Measurements from ENCODE around the gene TIMP2. TPM values are rescaled to one million over a fixed set of nuclear protein-coding genes. Genes with fewer than 3 reads are reported as not detected.

The TIMP2 gene
- total RNA-seq, 1 experiment from 2014 or later: 114 TPM

DNA sequence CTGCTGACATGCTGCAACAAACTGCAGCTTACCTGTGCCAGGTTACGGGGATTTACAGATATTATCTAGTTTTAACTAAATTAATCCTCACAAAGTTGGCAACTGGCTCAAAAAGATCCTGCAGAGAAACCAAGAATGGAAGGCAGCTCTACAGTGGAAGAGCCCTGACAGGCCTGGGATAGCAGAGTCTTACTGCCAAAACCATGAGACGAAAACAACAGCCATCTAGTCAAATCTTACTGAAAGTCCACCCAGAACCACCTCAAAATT lies 92.7 kb downstream of the TIMP2 start:
- Histone ChIP-seq H3K4me1 (replicated peaks; ENCODE audit: insufficient read depth) (no peaks in the 10 kb centered on the region), H3F3A (ENCODE audit: insufficient read depth, low read depth) (no peaks in the 10 kb centered on the region; the same call in 1 of the 2 replicates), H3K9me3 (ENCODE audit: insufficient read depth, low read depth) (no peaks in the 10 kb centered on the region), H4K20me1 (ENCODE audit: insufficient read depth) (peaks cover 5% of the 10 kb centered on the region; the same call in 1 of the 2 replicates), H3K4me3 (no peak overlapping the region), H2AFZ (no peak overlapping the region), H3K9me2 (ENCODE audit: insufficient read depth) (no peaks in the 10 kb centered on the region), H3K27me3 (ENCODE audit: insufficient read depth, low read depth) (no peaks in the 10 kb centered on the region), H3K79me2 (ENCODE audit: low read depth) (peaks cover 14% of the 10 kb centered on the region), H3K4me2 (no peak overlapping the region), H3K27ac (no peak overlapping the region), H3K36me3 (ENCODE audit: low read depth) (0 out of 2 replicates have a peak, but pooled peaks cover 8% of the 10 kb centered on the region)
- ChIA-PET POLR2A (ENCODE audit: unreplicated experiment) (no interaction called here), CTCF (interaction anchor here (0.5 kb wide), 1 partner anchor 146 kb away, joined by 3 read pairs; no protein-coding TSS in a partner anchor)
- no TSS peak for BruUV-seq (replicated peaks)
- DNase-seq: no peak
- TF ChIP-seq, protein P1, sequence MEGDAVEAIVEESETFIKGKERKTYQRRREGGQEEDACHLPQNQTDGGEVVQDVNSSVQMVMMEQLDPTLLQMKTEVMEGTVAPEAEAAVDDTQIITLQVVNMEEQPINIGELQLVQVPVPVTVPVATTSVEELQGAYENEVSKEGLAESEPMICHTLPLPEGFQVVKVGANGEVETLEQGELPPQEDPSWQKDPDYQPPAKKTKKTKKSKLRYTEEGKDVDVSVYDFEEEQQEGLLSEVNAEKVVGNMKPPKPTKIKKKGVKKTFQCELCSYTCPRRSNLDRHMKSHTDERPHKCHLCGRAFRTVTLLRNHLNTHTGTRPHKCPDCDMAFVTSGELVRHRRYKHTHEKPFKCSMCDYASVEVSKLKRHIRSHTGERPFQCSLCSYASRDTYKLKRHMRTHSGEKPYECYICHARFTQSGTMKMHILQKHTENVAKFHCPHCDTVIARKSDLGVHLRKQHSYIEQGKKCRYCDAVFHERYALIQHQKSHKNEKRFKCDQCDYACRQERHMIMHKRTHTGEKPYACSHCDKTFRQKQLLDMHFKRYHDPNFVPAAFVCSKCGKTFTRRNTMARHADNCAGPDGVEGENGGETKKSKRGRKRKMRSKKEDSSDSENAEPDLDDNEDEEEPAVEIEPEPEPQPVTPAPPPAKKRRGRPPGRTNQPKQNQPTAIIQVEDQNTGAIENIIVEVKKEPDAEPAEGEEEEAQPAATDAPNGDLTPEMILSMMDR (conservative IDR thresholded peaks at IDR 0.05): no peak
- TF ChIP-seq EZH2 (IDR thresholded peaks at IDR 0.05; ENCODE audit: low read depth): no peak
- intact Hi-C loops (cut with micrococcal nuclease; ENCODE audit: unreplicated experiment): no loop called here

DNA sequence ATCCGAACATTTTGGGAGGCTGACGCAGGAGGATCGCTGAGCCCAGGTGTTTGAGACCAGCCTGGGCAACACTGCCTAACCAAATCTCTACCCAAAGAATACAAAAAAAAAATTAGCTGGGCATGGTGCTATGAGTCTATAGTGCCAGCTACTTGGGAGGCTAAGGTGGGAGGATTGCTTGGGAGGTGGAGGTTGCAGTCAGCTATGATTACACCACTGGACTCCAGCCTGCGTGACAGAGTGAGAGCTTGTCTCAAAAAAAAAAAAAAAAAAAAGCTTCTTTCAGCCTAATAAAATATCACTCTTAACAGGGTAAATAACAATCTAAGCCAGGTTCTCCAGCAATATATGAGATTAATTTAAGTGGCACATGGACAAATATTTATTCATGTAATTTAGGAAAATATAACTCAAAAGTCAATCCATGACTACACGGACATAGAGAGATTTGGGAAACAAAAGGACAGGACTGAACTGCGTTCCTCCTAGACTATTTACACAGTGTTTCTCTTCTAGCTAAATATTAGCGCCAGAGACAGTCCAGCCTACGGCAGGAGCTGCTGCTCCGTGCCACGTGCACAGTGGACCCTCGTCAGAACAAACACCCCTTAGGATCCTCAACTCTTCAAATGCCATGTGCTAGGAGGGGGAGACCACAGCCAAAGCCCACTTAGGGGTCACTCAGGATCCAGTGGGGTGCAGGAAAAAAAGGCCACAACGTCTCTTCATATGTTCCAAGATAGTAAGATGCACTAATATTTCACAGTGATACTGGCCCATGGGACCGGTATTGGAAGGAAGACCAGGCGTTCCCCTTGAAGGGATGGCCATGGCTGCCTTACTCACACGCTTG lies 93.3 kb downstream of the TIMP2 start:
- TF ChIP-seq, protein P1 (conservative IDR thresholded peaks at IDR 0.05): no peak
- TF ChIP-seq EZH2 (IDR thresholded peaks at IDR 0.05; ENCODE audit: low read depth): no peak
- 0 out of 2 replicates have a peak, but pooled peaks cover 9% of the 10 kb centered on the region for H3K79me2 ChIP-seq (ENCODE audit: low read depth)
- no peak overlapping the region for H3K4me2 ChIP-seq
- H3F3A ChIP-seq (ENCODE audit: insufficient read depth, low read depth): no peaks in the 10 kb centered on the region; the same call in 1 of the 2 replicates
- H3K27me3 ChIP-seq (ENCODE audit: insufficient read depth, low read depth): no peaks in the 10 kb centered on the region
- intact Hi-C loops (cut with micrococcal nuclease; ENCODE audit: unreplicated experiment): no loop called here
- no peak for DNase-seq
- ChIA-PET CTCF (no interaction called here), POLR2A (ENCODE audit: unreplicated experiment) (no interaction called here)
- H3K9me3 ChIP-seq (ENCODE audit: insufficient read depth, low read depth): no peaks in the 10 kb centered on the region
- H3K9me2 ChIP-seq (ENCODE audit: insufficient read depth): no peaks in the 10 kb centered on the region
- no peak overlapping the region for H3K4me3 ChIP-seq
- H3K4me1 ChIP-seq (replicated peaks; ENCODE audit: insufficient read depth): no peaks in the 10 kb centered on the region
- no peak overlapping the region for H2AFZ ChIP-seq
- peaks cover 5% of the 10 kb centered on the region; the same call in 1 of the 2 replicates for H4K20me1 ChIP-seq (ENCODE audit: insufficient read depth)
- BruUV-seq (replicated peaks): no TSS peak
- no peak overlapping the region for H3K27ac ChIP-seq
- H3K36me3 ChIP-seq (ENCODE audit: low read depth): 0 out of 2 replicates have a peak, but pooled peaks cover 8% of the 10 kb centered on the region

DNA sequence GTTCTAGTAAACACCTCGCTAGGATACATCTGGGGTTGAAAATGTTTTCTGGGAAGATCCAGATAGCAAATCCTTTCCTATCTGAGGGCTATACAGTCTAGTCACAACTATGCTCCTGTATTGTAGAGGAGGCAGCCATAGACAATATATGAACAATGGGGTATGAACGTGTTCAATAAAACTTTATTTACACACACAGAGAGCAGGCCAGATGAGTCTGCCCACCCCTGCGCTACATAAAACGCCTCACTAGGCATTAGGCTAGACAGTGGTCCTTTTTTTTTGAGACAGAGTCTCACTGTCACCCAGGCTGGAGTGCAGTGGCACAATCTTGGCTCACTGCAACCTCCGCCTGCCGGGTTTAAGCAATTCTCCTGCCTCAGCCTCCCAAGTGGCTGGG lies 95.7 kb downstream of the TIMP2 start:
- POLR2A ChIA-PET (ENCODE audit: unreplicated experiment): no interaction called here
- BruUV-seq (replicated peaks): no TSS peak

More for the DNA sequence above, 95.7 kb downstream of the TIMP2 start:
- no peaks in the 10 kb centered on the region for H3K9me2 ChIP-seq (ENCODE audit: insufficient read depth)
- H3K9me3 ChIP-seq (ENCODE audit: insufficient read depth, low read depth): no peaks in the 10 kb centered on the region
- no peak overlapping the region for H2AFZ ChIP-seq
- no peaks in the 10 kb centered on the region for H3K79me2 ChIP-seq (ENCODE audit: low read depth)
- CTCF ChIA-PET: no interaction called here
- intact Hi-C loops (cut with micrococcal nuclease; ENCODE audit: unreplicated experiment): no loop called here
- H3K27ac ChIP-seq: no peak overlapping the region
- TF ChIP-seq, protein P1 (conservative IDR thresholded peaks at IDR 0.05): no peak
- no peak for TF ChIP-seq EZH2 (IDR thresholded peaks at IDR 0.05; ENCODE audit: low read depth)
- H3K4me3 ChIP-seq: no peak overlapping the region
- H3K4me1 ChIP-seq (replicated peaks; ENCODE audit: insufficient read depth): no peaks in the 10 kb centered on the region
- H3K4me2 ChIP-seq: no peak overlapping the region
- no peaks in the 10 kb centered on the region; the same call in 1 of the 2 replicates for H3F3A ChIP-seq (ENCODE audit: insufficient read depth, low read depth)
- DNase-seq: no peak
- H3K27me3 ChIP-seq (ENCODE audit: insufficient read depth, low read depth): no peaks in the 10 kb centered on the region
- H4K20me1 ChIP-seq (ENCODE audit: insufficient read depth): peaks cover 5% of the 10 kb centered on the region; the same call in 1 of the 2 replicates
- H3K36me3 ChIP-seq (ENCODE audit: low read depth): 0 out of 2 replicates have a peak, but pooled peaks cover 8% of the 10 kb centered on the region
